NCI-H748 (cell line): Measurements from ENCODE around the gene CACNA2D1.

Experiments used
- DNase-seq: peaks from one replicate; lab custom pipeline; 2025; ENCODE audit not compliant: unreplicated experiment; lab: John Stamatoyannopoulos, UW

CACNA2D1 gene

GRCh38 chr7:82347808-82348207 is 95.8 kb downstream of the CACNA2D1 start:
- DNase-seq: no peak

GRCh38 chr7:82345886-82346285 is 97.7 kb downstream of the CACNA2D1 start:
- no peak for DNase-seq

GRCh38 chr7:82343716-82344115 is 99.9 kb downstream of the CACNA2D1 start:
- DNase-seq: no peak

GRCh38 chr7:82339958-82340357 is 103.6 kb downstream of the CACNA2D1 start:
- no peak for DNase-seq

GRCh38 chr7:82335927-82336326 is 107.7 kb downstream of the CACNA2D1 start:
- DNase-seq: peak; percentile 98

GRCh38 chr7:82335001-82335400 is 108.6 kb downstream of the CACNA2D1 start:
- no peak for DNase-seq

- DNase-seq: no peak
These were observed 112.3 kb downstream of the CACNA2D1 start for GRCh38 chr7:82331234-82331633.

GRCh38 chr7:82330706-82331215 is 112.8 kb downstream of the CACNA2D1 start:
- no peak for DNase-seq

GRCh38 chr7:82327898-82328297 is 115.7 kb downstream of the CACNA2D1 start:
- DNase-seq: no peak

GRCh38 chr7:82325416-82325815 is 118.2 kb downstream of the CACNA2D1 start:
- DNase-seq: no peak

- no peak for DNase-seq
These were observed 119.8 kb downstream of the CACNA2D1 start for GRCh38 chr7:82323806-82324205.

- DNase-seq: peak; percentile 91
These were observed 123.9 kb downstream of the CACNA2D1 start for GRCh38 chr7:82319674-82320118.

- DNase-seq: no peak
These were observed 124.8 kb downstream of the CACNA2D1 start for GRCh38 chr7:82318786-82319185.

- no peak for DNase-seq
These were observed 125.8 kb downstream of the CACNA2D1 start for GRCh38 chr7:82317760-82318159.

- DNase-seq: no peak
These were observed 126.3 kb downstream of the CACNA2D1 start for GRCh38 chr7:82317257-82317721.

GRCh38 chr7:82313269-82313668 is 130.3 kb downstream of the CACNA2D1 start:
- no peak for DNase-seq

GRCh38 chr7:82312646-82313045 is 130.9 kb downstream of the CACNA2D1 start:
- peak; percentile 66 for DNase-seq

- no peak for DNase-seq
These were observed 138.1 kb downstream of the CACNA2D1 start for GRCh38 chr7:82305347-82306005.

GRCh38 chr7:82294865-82295264 is 148.7 kb downstream of the CACNA2D1 start:
- DNase-seq: no peak

- DNase-seq: no peak
These were observed 149.2 kb downstream of the CACNA2D1 start for GRCh38 chr7:82294382-82294784.

GRCh38 chr7:82293467-82293866 is 150.1 kb downstream of the CACNA2D1 start:
- DNase-seq: no peak

- DNase-seq: no peak
These were observed 151.6 kb downstream of the CACNA2D1 start for GRCh38 chr7:82291931-82292330.

- DNase-seq: no peak
These were observed 153.7 kb downstream of the CACNA2D1 start for GRCh38 chr7:82289889-82290288.
